ENCODE data around the gene EXOC3. TPM values are rescaled to one million over a fixed set of nuclear protein-coding genes. Genes with fewer than 3 reads are reported as not detected.

The EXOC3 gene
- total RNA-seq, 4 donors from 2014 or later = 49.5 to 87.5 (median 59.0) TPM

- TF ChIP-seq CTCF (IDR thresholded peaks at IDR 0.05) (no peak), POLR2A (IDR thresholded peaks at IDR 0.05) (no peak)
- peak in 1 of 2 donors; percentile 86 for DNase-seq (ENCODE audit: low spot score in 2 of 2)
- intact Hi-C loops (cut with DNase I; ENCODE audit: low total_unique reads) = no loop called here
- no peak overlapping the region for H3K4me3 ChIP-seq (ENCODE audit: low read depth, poor library complexity, severe bottlenecking)
- 57 to 63% methylated on average over 17 of the region's 17 CpGs for WGBS, 2 donors
Measured at GRCh38 chr5:458547-459353, 15.8 kb downstream of the EXOC3 start.

- H3K4me3 ChIP-seq (ENCODE audit: low read depth, poor library complexity, severe bottlenecking) = no peak overlapping the region
- WGBS, 2 donors = 84 to 94% methylated on average over 24 of the region's 24 CpGs
- TF ChIP-seq CTCF (IDR thresholded peaks at IDR 0.05) (no peak), POLR2A (IDR thresholded peaks at IDR 0.05) (no peak)
- intact Hi-C loops (cut with DNase I; ENCODE audit: low total_unique reads) = no loop called here
- peak in 1 of 2 donors; percentile 73 for DNase-seq (ENCODE audit: low spot score in 2 of 2)
Measured at GRCh38 chr5:459562-460272, 16.7 kb downstream of the EXOC3 start.

- no peak overlapping the region for H3K4me3 ChIP-seq (ENCODE audit: low read depth, poor library complexity, severe bottlenecking)
- intact Hi-C loops (cut with DNase I; ENCODE audit: low total_unique reads) = no loop called here
- WGBS, 2 donors = 97 to 98% methylated on average over 8 of the region's 8 CpGs
- TF ChIP-seq POLR2A (IDR thresholded peaks at IDR 0.05) (no peak), CTCF (IDR thresholded peaks at IDR 0.05) (no peak)
- DNase-seq (ENCODE audit: low spot score in 2 of 2) = peak in 1 of 2 donors; percentile 85
Measured at GRCh38 chr5:460273-460625, 17.3 kb downstream of the EXOC3 start.

GRCh38 chr5:462051-462481, 19.1 kb downstream of the EXOC3 start:
- intact Hi-C loops (cut with DNase I; ENCODE audit: low total_unique reads) = no loop called here
- WGBS, 2 donors = 96% methylated on average over 24 of the region's 24 CpGs
- no peak overlapping the region for H3K4me3 ChIP-seq (ENCODE audit: low read depth, poor library complexity, severe bottlenecking)
- peak in 1 of 2 donors; percentile 76 for DNase-seq (ENCODE audit: low spot score in 2 of 2)
- no peak for TF ChIP-seq CTCF (IDR thresholded peaks at IDR 0.05)
- no peak for TF ChIP-seq POLR2A (IDR thresholded peaks at IDR 0.05)

GRCh38 chr5:463301-463700, 20.3 kb downstream of the EXOC3 start:
- peak in 1 of 2 donors; percentile 77 for DNase-seq (ENCODE audit: low spot score in 2 of 2)
- H3K4me3 ChIP-seq (ENCODE audit: low read depth, poor library complexity, severe bottlenecking) = no peak overlapping the region
- intact Hi-C loops (cut with DNase I; ENCODE audit: low total_unique reads) = no loop called here
- 56 to 61% methylated on average over 7 of the region's 7 CpGs for WGBS, 2 donors
- no peak for TF ChIP-seq POLR2A (IDR thresholded peaks at IDR 0.05)
- TF ChIP-seq CTCF (IDR thresholded peaks at IDR 0.05) = no peak
